Occipital lobe (tissue), 2 donors: ENCODE results near the gene SFTPD. TPM values are rescaled to one million over a fixed set of nuclear protein-coding genes. Genes with fewer than 3 reads are reported as not detected.

Experiments
- DNase-seq: peaks from one replicate; lab custom pipeline; 2025; lab: John Stamatoyannopoulos, UW
- total RNA-seq: library from RNA; depleted of rRNA; stranded (reverse); fragments of >200 nt; gene quantifications from one replicate; pipeline ENCODE4 v1.2.3, GENCODE V29; 2014

Gene SFTPD
- total RNA-seq, 1 donor from 2014 or later, result 0.62 TPM

- DNase-seq, result no peak
Observed at GRCh38 chr10:79944428-79945395, 4.2 kb downstream of the SFTPD start.

GRCh38 chr10:79943871-79944270 lies 5.0 kb downstream of the SFTPD start:
- no peak for DNase-seq

GRCh38 chr10:79942261-79943185 lies 6.4 kb downstream of the SFTPD start:
- no peak for DNase-seq

GRCh38 chr10:79941585-79942210 lies 7.2 kb downstream of the SFTPD start:
- DNase-seq, result no peak

GRCh38 chr10:79941146-79941545 lies 7.8 kb downstream of the SFTPD start:
- DNase-seq, result no peak

- no peak for DNase-seq
Observed at GRCh38 chr10:79940431-79940830, 8.5 kb downstream of the SFTPD start.

GRCh38 chr10:79939969-79940368 lies 8.9 kb downstream of the SFTPD start:
- no peak for DNase-seq

- no peak for DNase-seq
Observed at GRCh38 chr10:79938728-79939406, 10.0 kb downstream of the SFTPD start.

GRCh38 chr10:79937701-79938151 lies 11.2 kb downstream of the SFTPD start:
- DNase-seq, result no peak

- no peak for DNase-seq
Observed at GRCh38 chr10:79936625-79937615, 12.0 kb downstream of the SFTPD start.

GRCh38 chr10:79933961-79934360 lies 14.9 kb downstream of the SFTPD start:
- DNase-seq, result no peak

- DNase-seq, result no peak
Observed at GRCh38 chr10:79932841-79933379, 16.0 kb downstream of the SFTPD start.

- no peak for DNase-seq
Observed at GRCh38 chr10:79932307-79932706, 16.6 kb downstream of the SFTPD start.

GRCh38 chr10:79930751-79931150 lies 18.2 kb downstream of the SFTPD start:
- DNase-seq, result no peak

- DNase-seq, result no peak
Observed at GRCh38 chr10:79930267-79930666, 18.6 kb downstream of the SFTPD start.

GRCh38 chr10:79929409-79929904 lies 19.4 kb downstream of the SFTPD start:
- no peak for DNase-seq

GRCh38 chr10:79928028-79928583 lies 20.8 kb downstream of the SFTPD start:
- DNase-seq, result no peak

- DNase-seq, result no peak
Observed at GRCh38 chr10:79927111-79927828, 21.6 kb downstream of the SFTPD start.
